K562 treated with DMSO at 1 percent for 12 hours (cell line): ENCODE measurements around the gene CASP8AP2. TPM values are rescaled to one million over a fixed set of nuclear protein-coding genes. Genes with fewer than 3 reads are reported as not detected.

Experiments
- total RNA-seq: library from RNA; unstranded; fragments of 300-600 nt; gene quantifications from 2 replicates; pipeline ENCODE4 v1.2.3, GENCODE V29; 2022; ENCODE audit not compliant: insufficient read depth

Gene CASP8AP2
- total RNA-seq = 2.4 and 13.9 TPM in 2 replicates

GRCh38 chr6:89829472-89830169 lies at the start of gene CASP8AP2:
Gene CASP8AP2, plus strand, starts transcription at chr6:89829880.

DNA sequence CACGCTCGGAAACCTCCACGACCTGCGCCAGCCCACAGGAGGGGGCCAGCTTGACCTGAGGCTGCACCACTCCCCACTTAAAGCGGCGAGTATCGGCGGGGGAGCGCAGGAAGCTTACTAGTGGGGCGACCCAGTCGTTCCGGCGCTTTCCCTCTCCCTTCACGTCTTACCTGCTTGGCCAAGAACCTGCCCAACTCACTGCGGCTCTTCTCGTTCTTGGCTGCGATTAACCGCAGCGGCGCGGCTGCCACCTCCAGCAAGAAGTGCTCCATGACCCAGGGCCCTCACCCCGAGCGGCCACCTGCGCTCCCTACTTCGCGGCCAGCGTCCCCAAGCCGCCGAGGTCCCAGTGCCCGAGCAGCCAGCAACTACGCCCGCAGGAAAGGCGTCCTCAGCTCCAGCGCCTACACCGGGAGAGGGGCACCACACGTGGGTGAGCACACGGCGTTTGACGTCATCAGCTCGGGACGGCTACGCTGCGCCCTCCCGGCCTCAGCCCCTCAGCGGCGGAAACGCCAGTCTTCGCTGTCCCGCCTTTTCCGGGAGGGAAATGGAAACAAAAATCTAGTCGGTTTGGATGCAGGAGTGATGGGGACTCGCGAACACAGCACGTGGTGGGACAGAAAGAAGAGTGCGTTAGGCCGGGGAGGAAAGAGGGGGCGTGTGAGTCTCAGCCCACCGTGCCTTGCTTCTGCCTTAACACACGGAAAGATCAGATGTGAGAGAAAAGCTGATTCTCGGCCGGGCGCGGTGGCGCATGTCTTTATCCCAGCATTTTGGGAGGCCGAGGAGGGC lies 10.1 kb upstream of the CASP8AP2 start, which contains the start of gene MDN1:
Gene MDN1, minus strand, starts transcription at position 459 of the 795 bp plus-strand sequence. Its CDS starts 187 bp downstream, at position 272.

DNA sequence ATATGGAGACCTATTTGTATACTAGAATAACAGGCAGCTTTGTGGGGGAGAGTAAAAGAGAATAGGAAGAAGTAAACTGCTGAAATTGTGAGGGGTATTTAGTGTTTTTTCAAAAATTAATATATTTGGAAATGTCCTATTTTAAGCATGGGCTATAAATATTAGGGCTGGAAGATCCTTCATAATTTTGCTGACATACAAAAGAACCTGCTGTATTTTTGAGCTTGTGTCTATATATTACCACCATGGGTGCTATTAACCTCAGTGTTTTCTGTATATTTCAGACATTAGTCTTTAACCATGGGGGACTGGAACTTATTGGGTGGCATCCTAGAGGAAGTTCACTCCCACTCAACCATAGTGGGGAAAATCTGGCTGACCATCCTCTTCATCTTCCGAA lies 64.5 kb downstream of the CASP8AP2 start, which contains the start of gene GJA10:
Gene GJA10, plus strand, starts transcription at position 301 of the 400 bp plus-strand sequence. Its CDS starts 0 bp downstream, at position 301.

Other genes starting within 250 kb of the CASP8AP2 start
- 15.7 and 31.3 TPM in 2 replicates for gene LYRM2, start 191.1 kb upstream of the CASP8AP2 start, total RNA-seq
- 2.9 and 6.7 TPM in 2 replicates for gene MDN1, start 10.1 kb upstream of the CASP8AP2 start, total RNA-seq
- gene GJA10, start 64.6 kb downstream of the CASP8AP2 start, total RNA-seq = not detected in 2 replicates